SW480 (cell line): Measurements from ENCODE around the gene DLX4.
A peak's percentile ranks its signal among the peaks of the same experiment; 100 is the strongest.

Experiments
- DNase-seq: peaks from one replicate; pipeline ENCODE4 v3.0.0-alpha.2; 2016; ENCODE audit warnings: low spot score

Gene DLX4

GRCh38 chr17:49987290-49987585, 18.2 kb downstream of the DLX4 start:
- DNase-seq = no peak

- peak; percentile 64 for DNase-seq
Observed at GRCh38 chr17:49987681-49988441, 18.9 kb downstream of the DLX4 start.

DNA sequence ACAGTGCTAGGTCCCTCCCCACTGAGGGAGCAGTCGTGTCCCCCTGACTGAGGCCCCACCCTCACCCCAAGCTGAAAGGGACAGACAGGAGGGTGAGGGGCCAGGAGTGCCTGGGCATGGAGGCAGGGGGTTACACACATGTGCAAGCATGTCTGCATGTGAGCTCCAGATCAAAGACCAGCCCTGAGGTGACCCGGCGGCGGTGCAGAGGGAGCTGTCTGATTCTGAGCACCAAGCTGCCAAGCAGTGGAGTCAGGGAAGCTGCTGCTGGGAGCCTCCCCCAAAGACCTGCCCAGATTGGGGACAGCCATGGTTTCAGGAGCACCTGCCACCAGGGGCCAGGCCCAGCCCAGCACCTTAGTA, 20.5 kb downstream of the DLX4 start:
- DNase-seq = no peak

DNA sequence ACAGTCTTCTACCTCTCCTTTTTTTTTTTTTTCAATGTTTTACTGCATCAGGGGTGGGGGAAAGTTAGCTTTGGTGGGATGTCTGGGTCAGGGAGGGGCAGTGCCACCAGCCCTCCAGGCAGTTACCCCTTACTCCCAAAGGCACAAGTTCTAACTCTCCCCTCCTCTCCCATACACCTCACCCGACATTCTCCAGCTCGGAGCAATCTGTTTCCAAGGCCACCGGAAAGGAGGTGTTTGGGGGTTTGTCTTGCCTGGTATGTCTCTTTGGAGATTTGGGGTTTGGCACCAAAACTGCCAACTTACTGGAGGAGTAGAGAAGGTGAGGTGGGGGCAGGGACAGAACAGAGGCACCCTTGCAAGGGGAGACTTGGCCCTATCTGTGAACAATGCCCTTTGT, 21.3 kb downstream of the DLX4 start:
- no peak for DNase-seq

DNA sequence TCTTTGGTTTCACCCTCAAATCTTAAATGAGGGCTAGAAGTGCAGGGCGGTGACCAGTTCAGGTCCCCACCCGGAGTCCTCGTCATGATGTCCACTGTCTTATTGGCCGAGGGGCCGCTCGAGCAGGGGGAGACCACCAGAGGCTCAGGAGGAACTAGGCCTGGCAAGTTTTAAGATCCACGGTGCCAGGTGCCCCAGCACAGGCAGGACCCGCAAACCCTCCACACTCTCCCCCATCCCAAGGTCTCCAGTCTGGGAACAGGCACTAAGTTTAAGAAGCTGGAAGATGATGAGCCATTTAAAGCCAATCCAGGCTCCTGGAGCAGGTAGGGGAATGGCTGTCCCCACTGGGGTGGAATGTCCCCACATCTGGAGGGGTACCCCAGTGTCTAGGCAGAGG, 21.9 kb downstream of the DLX4 start:
- no peak for DNase-seq

DNA sequence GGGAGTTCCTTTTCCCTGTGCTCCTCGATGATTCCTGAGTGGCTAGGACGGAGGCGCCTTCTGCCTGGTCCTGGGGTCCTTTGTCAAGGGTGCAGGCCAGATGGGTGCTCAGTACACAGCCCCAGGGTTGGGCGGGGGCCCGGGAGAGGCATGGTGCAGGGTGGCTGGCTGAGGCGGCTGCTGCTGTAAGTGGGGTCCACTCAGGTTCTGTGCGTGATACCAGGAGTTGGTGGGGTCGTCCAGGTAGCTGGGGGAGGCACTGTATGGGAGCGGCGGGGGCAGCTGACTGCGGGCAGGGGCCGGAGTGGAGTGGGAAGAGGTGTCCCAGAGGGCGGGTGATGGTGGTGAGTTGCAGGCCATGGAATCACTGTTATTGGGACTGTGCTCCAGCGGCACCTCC, 22.4 kb downstream of the DLX4 start:
- no peak for DNase-seq

GRCh38 chr17:49992191-49992932, 23.4 kb downstream of the DLX4 start:
- no peak for DNase-seq

DNA sequence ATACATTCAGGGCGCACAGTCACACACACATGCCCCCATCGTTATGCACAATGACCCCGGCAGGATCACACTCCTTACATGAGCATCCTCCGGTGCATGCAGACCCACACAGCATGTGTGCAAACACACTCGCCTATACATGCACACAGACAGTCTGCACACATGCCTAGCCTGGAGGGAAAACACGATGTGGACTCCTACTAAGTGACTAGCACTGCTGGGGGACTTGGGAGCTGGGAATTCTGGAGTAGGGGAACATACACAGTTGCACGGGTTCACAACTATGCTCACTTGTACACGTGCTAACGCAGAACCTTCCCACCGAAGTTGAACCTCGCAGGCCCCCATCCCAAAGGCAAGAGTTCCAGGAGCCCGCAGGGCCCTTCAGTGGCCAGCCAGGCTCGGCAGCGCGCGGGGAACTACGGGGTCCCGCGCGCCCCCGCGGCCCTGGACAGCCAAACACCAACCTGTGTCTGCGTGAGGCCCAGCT, 24.0 kb downstream of the DLX4 start:
- no peak for DNase-seq

DNA sequence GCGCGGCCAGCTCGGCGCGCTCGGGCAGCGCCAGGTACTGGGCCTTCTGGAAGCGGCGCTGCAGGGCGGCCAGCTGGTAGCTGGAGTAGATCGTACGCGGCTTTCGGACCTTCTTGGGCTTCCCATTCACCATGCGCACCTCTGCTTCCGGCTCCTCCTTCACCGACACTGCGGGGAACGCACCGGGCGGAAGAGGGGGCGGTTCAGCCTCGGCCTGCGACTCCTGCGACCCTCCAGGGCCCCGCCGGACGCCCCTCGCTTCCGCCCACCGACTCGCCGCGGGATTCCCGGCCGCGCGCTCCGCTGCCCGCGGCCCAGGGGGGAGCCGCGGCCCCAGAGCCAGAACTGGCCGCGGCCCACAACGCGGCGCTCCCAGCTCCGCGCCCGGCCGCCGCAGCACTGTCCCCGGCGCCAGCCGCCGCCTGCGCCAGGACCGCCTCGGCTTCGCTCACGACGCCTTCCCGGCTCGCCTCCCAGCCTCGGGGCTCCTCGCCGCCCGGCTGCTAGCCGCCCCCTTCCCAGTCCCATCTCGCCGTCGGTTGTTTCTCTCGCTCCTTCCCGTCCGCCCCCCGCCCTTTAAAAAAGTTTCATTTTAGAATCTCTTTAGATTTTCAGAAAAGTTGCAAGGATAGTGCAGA, 24.6 kb downstream of the DLX4 start:
- no peak for DNase-seq

- DNase-seq = peak; percentile 69
Observed at GRCh38 chr17:49994085-49995054, 25.4 kb downstream of the DLX4 start.

DNA sequence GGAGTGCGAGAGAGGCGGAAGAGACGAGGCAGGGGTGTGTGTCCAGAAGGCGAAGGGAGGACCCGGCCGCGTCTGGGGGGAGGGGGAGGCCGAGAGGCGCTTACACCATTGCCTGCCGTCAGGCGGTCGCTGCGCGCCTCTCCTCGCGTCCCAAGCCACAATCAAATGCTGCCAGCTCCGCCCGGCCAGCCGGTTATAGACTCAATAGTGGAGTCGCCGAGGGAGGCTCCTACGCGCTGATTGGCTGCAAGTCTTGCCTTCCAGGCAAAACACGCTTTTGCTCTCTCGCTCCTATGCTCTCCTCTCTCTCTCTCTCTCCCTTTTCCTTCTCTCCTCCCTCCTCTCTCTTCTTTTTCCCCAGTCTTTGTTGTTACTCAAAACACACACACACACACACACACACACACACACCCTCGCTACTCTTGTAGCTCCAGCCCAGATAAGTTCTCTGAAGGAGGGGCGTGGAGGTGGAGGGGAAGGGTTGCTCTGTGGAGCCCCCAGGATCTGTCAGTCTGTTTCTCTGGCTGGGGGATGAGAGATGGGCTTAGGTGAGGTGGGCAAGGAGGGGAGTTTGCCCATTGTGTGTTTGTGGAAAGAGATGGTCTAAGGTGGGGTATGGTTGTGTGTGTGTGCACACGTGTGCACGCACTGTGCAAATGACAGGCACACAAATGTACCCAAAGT, 26.2 kb downstream of the DLX4 start, which contains the start of gene DLX3:
TSS of gene DLX3 (minus strand) at position 170 of the 684 bp plus-strand sequence. CDS start 226 bp downstream, outside the sequence.
- DNase-seq = peak; percentile 87

DNA sequence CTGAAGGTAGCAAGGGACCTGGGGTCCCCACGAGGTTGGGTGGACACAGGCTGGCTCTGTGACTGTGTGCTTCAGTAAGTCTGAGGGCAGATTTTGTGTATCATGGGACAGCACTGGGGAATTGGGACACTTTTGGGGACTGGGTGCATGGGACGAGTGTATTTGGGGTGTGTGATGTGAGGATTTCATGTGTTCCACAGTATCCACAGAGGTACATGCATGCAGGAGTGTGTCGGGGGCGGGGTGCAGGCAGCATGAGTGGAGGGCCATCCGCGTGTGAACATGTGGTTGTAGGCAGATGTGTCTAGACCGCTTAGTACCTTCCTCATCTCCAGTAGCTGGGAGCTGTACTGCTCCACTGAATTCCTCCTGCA, 27.1 kb downstream of the DLX4 start:
- no peak for DNase-seq

GRCh38 chr17:49996495-49997300, 27.7 kb downstream of the DLX4 start:
- no peak for DNase-seq

- DNase-seq = peak; percentile 45
Observed at GRCh38 chr17:49997301-49997650, 28.3 kb downstream of the DLX4 start.

GRCh38 chr17:49997773-49998703, 29.0 kb downstream of the DLX4 start:
- peak; percentile 90 for DNase-seq

- no peak for DNase-seq
Observed at GRCh38 chr17:49998836-49999511, 30.0 kb downstream of the DLX4 start.

DNA sequence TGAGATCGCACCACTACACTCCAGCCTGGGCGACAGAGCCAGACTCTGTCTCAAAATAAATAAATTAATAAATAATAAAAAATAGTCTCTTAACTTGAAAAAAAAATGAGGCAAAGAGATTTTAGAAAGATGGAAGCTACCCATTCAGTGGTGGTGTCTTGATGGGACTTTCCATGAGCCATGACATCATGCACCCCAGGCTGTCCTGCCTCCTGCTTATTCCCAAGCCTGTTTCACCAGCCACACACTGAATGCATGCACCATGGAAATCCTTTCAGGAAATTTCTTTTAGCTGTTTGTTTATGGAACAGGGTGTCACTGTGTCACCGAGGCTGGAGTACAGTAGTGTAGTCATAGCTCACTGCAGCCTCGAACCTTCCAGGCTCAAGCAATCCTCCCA, 34.9 kb downstream of the DLX4 start:
- no peak for DNase-seq

- DNase-seq = no peak
Observed at GRCh38 chr17:50009282-50009681, 40.3 kb downstream of the DLX4 start.

DNA sequence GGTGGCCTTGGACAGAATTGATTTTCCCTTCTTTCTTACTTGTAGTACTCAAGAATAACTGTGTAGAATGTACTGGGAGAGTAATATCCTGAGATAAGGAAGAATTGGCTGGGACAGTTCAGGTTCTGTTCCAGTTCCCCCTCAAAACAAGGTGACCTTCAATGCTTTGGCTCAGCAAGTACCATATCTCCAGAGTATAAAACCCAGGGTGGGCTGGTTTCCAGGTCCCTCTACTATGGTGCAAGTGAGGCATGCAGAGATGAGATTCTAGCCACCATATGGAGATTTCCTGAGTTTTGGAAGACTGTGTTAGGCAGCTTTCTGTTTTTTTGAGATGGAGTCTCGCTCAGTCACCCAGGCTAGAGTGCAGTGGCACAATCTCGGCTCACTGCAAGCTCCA, 44.1 kb downstream of the DLX4 start:
- DNase-seq = no peak
